ENCODE results near the gene INPP5D.

INPP5D gene

DNA sequence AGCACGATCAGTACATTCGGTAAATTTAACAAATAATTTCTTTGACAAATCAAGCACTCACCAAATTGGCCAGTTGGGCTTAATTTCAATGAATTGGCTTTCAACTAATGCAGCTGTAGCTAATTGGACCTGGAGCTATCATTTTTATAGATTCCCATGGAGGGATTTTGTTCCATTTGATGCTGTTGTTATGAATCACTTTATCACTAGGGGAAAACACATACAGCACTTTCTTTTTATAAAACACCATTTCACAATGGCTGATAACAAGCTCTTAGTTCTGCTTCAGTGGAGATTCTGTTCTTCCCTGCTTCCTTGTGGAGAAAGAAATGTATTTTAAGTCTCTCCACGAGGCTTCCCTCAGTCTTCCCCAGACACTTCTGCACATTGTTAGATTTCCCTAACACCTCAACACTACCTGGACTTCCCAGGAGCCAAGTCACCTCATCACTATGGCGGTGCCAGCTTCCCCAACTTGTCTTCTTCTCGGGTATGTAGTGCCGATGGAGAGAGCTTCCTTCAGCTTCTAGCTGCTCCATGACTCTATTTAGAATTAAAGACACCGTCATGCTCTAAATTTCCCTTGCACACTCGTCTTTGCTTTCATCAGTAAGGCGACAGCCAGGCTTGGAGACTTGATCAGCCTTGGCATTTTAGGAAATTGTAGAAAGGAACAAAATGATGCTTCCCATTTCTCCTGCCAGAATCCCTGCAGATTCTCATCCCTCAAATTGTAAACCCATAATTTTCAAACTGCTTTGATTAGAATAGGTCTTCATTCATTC is 72.0 kb downstream of the INPP5D start:
- TF ChIP-seq, protein P1, sequence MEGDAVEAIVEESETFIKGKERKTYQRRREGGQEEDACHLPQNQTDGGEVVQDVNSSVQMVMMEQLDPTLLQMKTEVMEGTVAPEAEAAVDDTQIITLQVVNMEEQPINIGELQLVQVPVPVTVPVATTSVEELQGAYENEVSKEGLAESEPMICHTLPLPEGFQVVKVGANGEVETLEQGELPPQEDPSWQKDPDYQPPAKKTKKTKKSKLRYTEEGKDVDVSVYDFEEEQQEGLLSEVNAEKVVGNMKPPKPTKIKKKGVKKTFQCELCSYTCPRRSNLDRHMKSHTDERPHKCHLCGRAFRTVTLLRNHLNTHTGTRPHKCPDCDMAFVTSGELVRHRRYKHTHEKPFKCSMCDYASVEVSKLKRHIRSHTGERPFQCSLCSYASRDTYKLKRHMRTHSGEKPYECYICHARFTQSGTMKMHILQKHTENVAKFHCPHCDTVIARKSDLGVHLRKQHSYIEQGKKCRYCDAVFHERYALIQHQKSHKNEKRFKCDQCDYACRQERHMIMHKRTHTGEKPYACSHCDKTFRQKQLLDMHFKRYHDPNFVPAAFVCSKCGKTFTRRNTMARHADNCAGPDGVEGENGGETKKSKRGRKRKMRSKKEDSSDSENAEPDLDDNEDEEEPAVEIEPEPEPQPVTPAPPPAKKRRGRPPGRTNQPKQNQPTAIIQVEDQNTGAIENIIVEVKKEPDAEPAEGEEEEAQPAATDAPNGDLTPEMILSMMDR (conservative IDR thresholded peaks at IDR 0.05; ENCODE audit: low read depth, low read length), result no peak
- H3K4me3 ChIP-seq (ENCODE audit: low read depth, low read length), result no peak overlapping the region
- no peak for DNase-seq (ENCODE audit: low read depth)

DNA sequence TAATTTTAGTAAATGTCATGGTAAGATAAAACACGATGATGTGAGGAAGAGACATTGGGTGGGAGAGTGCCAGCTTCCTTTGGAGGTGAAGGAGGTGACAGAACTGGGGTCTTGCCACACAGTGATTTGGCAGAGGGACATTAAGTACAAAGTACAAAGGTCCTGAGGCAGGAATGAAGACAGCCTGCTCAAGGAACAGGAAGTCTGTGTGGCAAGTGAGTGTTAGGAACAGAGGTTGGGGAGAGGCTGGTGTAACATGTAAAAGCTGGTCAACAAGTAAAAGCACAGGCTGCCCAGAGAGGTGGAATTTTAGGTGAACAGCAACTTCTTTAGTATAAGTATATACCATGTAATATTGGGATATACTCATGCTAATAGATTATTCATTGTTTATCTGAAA is 73.1 kb downstream of the INPP5D start:
- DNase-seq (ENCODE audit: low read depth), result no peak
- no peak overlapping the region for H3K4me3 ChIP-seq (ENCODE audit: low read depth, low read length)
- TF ChIP-seq, protein P1 (conservative IDR thresholded peaks at IDR 0.05; ENCODE audit: low read depth, low read length), result no peak

DNA sequence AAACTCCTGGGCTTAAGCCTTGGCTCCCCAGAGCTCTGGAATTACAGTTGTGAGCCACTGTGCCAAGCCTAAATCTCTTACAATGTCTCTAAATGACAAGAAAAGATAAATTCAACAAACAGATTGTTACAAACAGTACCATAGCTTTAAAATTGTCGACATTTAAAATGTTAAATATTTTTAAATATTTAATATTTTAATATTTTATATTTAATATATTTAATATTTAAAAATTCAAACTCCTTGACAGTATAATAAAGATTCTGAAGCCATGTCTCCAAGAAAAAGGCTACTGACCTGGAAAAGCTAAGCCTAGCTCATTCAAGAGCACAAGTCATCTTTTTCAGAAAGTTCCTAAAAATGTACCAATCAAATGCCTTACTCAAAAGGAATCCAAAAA is 75.3 kb downstream of the INPP5D start:
- DNase-seq (ENCODE audit: low read depth), result no peak
- TF ChIP-seq, protein P1 (conservative IDR thresholded peaks at IDR 0.05; ENCODE audit: low read depth, low read length), result no peak
- H3K4me3 ChIP-seq (ENCODE audit: low read depth, low read length), result no peak overlapping the region

DNA sequence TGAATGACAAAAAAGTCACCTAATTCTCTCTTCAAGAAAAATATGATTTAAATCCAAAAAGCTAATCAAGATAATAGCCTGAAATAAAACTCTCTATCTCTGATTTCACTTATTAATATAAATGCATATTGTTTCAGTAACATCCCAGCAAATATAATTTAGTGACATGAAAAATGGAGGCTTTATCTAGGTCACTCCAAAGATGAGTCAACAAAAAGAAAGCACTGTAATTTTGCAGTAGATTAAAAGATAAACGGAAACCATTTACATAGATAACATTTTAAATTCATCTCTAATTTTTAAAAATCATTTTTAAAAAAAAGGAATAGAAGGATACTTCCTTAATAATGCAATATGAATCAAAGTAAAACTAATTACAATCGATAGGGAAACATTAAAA is 76.9 kb downstream of the INPP5D start:
- TF ChIP-seq, protein P1 (conservative IDR thresholded peaks at IDR 0.05; ENCODE audit: low read depth, low read length), result no peak

DNA sequence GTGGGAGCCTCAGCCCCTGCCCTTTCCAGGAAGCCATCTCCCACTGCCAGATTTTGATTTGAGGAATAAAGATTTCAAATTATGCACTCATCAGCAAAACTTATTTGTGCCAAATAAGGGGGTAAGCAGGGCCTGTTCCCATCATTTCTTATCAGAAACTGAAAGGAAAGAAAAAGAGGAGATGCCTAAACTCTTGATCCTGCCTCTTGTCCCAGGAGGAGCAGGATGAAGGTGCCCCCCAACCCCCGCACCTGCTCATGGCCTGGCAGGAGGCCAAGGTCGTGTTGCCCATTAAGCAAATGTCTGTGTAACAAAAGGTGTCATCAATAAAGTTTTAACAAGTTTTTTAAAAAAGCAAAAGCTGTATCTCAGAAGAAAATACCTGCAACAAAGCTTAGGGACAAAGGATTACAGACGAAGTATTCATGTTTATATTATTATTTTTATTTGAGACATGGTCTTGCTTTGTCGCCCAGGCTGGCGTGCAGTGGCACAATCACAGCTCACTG is 80.0 kb downstream of the INPP5D start:
- H3K4me3 ChIP-seq (ENCODE audit: low read depth, low read length), result no peak overlapping the region
- DNase-seq (ENCODE audit: low read depth), result no peak
- TF ChIP-seq, protein P1 (conservative IDR thresholded peaks at IDR 0.05; ENCODE audit: low read depth, low read length), result no peak

More for the DNA sequence above, 76.9 kb downstream of the INPP5D start:
- H3K4me3 ChIP-seq (ENCODE audit: low read depth, low read length), result no peak overlapping the region
- DNase-seq (ENCODE audit: low read depth), result no peak

DNA sequence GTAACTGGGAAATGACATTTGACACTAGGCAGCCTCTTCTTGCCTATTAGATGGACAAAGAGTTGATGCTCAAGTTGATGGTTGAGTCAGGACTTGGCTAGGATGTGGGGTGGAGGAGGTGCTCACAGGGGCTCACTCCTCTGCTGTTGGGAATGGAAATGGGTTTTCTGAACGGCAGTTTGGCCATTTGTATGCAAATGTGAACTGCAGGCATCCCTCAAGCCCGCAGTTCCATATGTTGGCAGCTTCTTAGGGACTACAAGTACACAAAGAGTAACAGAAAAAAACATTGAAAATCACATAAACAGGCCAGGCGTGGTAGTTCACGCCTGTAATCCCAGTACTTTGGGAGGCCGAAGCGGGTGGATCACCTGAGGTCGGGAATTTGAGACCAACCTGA is 80.8 kb downstream of the INPP5D start:
- no peak for DNase-seq (ENCODE audit: low read depth)
- TF ChIP-seq, protein P1 (conservative IDR thresholded peaks at IDR 0.05; ENCODE audit: low read depth, low read length), result no peak
- no peak overlapping the region for H3K4me3 ChIP-seq (ENCODE audit: low read depth, low read length)

DNA sequence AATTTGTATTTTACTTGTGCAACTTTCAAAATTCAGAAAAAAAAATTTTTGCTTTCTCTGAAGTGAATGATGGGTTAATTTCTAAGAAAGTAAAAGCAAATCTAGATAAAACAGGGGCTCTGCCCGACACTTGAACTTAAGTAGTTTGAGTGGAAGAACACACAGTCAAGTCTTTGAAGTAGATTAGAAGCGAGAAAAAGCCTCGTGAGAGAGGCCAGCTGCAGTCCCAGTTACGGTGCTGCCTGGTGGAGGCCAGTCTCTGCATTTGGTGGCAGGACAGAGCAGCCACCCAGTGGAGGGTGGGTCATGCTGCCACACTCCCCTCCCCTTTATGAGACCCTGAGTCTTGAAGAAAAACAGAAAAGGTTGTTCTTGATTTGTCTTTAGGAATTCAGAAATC is 81.8 kb downstream of the INPP5D start:
- no peak overlapping the region for H3K4me3 ChIP-seq (ENCODE audit: low read depth, low read length)
- DNase-seq (ENCODE audit: low read depth), result no peak
- TF ChIP-seq, protein P1 (conservative IDR thresholded peaks at IDR 0.05; ENCODE audit: low read depth, low read length), result no peak

Measured in choroid plexus epithelial cell (primary cell).